KMS-11 (cell line): Measurements from ENCODE around the gene LCE3B.

ENCODE experiments used
- H2AFZ ChIP-seq: fragments of 200-600 bp; sonication (generic); 2 replicates; pipeline ENCODE4 v1.6.1; 2016; ENCODE audit warnings: antibody characterized with exemption, mixed run types, low read depth
- H3K27ac ChIP-seq: fragments of 200-600 bp; sonication (generic); 2 replicates; pipeline ENCODE4 v1.6.1; 2016; ENCODE audit warnings: mild to moderate bottlenecking, mixed run types
- H3K27me3 ChIP-seq: fragments of 200-600 bp; sonication (generic); 2 replicates; pipeline ENCODE4 v1.6.1; 2017; ENCODE audit warnings: mild to moderate bottlenecking, low read depth, mixed run types, moderate library complexity; ENCODE audit not compliant: insufficient read depth
- H3K36me3 ChIP-seq: fragments of 200-600 bp; sonication (generic); 2 replicates; pipeline ENCODE4 v1.6.1; 2017; ENCODE audit warnings: mild to moderate bottlenecking, mixed run types; ENCODE audit not compliant: insufficient read depth
- H3K4me1 ChIP-seq: fragments of 200-600 bp; sonication (generic); 2 replicates; pipeline ENCODE4 v1.6.1; 2016; ENCODE audit warnings: mild to moderate bottlenecking, low read depth, mixed run types; ENCODE audit not compliant: poor library complexity, severe bottlenecking
- H3K4me2 ChIP-seq: fragments of 200-600 bp; sonication (generic); 2 replicates; pipeline ENCODE4 v1.7.0; 2016; ENCODE audit warnings: mild to moderate bottlenecking, mixed run types
- H3K4me3 ChIP-seq: fragments of 200-600 bp; sonication (generic); IDR thresholded peaks from 2 replicates; pipeline ENCODE4 v1.6.1; 2017; ENCODE audit warnings: low read depth, low read length, mixed read lengths; ENCODE audit not compliant: insufficient read depth
- H3K79me2 ChIP-seq: fragments of 200-600 bp; sonication (generic); 2 replicates; pipeline ENCODE4 v1.6.1; 2016; ENCODE audit warnings: low read depth, mixed run types; ENCODE audit not compliant: insufficient read depth
- H3K9ac ChIP-seq: fragments of 200-600 bp; sonication (generic); 2 replicates; pipeline ENCODE4 v1.6.1; 2016; ENCODE audit warnings: mild to moderate bottlenecking, mixed run types
- H4K20me1 ChIP-seq: fragments of 200-600 bp; sonication (generic); 2 replicates; pipeline ENCODE4 v1.6.1; 2016; ENCODE audit warnings: mild to moderate bottlenecking, mixed run types; ENCODE audit not compliant: insufficient read depth
- TF ChIP-seq, protein P1 (sequence below): fragments of 200-600 bp; sonication (generic); conservative IDR thresholded peaks from 2 replicates; pipeline ENCODE4 v1.6.1; 2017; ENCODE audit warnings: low read depth, mild to moderate bottlenecking, antibody characterized with exemption, low read length, moderate library complexity, mixed read lengths

The LCE3B gene

DNA sequence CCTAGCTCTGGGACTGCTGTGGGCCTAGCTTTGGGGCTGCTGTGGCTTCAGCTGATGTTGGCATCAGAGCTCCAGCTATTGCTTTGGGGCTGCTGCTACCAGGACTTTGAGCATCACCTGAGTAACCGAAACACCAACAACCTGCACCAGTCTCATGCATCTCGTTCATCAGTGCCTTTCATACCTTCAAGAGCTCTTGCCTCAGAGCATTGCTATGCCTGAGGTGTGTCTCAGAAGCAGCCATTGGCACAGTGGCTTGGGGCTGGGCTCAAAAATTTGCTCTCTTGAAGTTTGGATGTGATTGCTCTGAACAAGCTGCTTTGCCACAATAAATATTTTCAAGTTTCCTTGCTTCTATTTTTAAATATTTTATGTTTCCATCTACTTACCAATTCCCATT, 42.8 kb downstream of the LCE3B start:
- no peak overlapping the region for H2AFZ ChIP-seq
- no peak overlapping the region for H3K4me2 ChIP-seq
- H3K27me3 ChIP-seq = no peaks in the 10 kb centered on the region
- no peaks in the 10 kb centered on the region for H3K79me2 ChIP-seq
- H4K20me1 ChIP-seq = no peaks in the 10 kb centered on the region
- H3K4me1 ChIP-seq = no peaks in the 10 kb centered on the region
- no peak overlapping the region for H3K9ac ChIP-seq
- no peak overlapping the region for H3K4me3 ChIP-seq
- no peaks in the 10 kb centered on the region for H3K36me3 ChIP-seq
- no peak overlapping the region for H3K27ac ChIP-seq
- TF ChIP-seq, protein P1, sequence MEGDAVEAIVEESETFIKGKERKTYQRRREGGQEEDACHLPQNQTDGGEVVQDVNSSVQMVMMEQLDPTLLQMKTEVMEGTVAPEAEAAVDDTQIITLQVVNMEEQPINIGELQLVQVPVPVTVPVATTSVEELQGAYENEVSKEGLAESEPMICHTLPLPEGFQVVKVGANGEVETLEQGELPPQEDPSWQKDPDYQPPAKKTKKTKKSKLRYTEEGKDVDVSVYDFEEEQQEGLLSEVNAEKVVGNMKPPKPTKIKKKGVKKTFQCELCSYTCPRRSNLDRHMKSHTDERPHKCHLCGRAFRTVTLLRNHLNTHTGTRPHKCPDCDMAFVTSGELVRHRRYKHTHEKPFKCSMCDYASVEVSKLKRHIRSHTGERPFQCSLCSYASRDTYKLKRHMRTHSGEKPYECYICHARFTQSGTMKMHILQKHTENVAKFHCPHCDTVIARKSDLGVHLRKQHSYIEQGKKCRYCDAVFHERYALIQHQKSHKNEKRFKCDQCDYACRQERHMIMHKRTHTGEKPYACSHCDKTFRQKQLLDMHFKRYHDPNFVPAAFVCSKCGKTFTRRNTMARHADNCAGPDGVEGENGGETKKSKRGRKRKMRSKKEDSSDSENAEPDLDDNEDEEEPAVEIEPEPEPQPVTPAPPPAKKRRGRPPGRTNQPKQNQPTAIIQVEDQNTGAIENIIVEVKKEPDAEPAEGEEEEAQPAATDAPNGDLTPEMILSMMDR = no peak

DNA sequence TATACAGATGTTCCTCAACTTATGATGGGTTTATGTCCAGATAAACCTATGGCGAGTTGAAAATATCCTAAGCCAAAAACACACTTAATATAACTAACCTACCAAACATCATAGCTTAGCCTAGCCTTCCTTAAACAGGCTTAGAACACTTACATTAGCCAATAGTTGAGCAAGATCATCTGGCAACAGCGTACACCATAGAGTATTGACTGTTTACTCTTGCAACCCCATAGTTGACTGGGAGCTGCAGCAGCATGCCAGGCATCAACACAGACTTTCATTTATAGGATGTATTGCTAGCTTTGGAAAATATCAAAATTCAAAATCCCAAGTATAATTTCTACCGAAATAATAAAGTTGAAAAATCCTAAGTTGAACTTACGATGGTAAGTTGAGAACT, 44.1 kb downstream of the LCE3B start:
- Histone ChIP-seq H3K4me2 (no peak overlapping the region), H2AFZ (no peak overlapping the region), H3K9ac (no peak overlapping the region), H3K36me3 (no peaks in the 10 kb centered on the region), H3K79me2 (no peaks in the 10 kb centered on the region), H3K27ac (no peak overlapping the region), H3K4me1 (no peaks in the 10 kb centered on the region), H4K20me1 (no peaks in the 10 kb centered on the region), H3K4me3 (no peak overlapping the region), H3K27me3 (no peaks in the 10 kb centered on the region)
- TF ChIP-seq, protein P1 = no peak

DNA sequence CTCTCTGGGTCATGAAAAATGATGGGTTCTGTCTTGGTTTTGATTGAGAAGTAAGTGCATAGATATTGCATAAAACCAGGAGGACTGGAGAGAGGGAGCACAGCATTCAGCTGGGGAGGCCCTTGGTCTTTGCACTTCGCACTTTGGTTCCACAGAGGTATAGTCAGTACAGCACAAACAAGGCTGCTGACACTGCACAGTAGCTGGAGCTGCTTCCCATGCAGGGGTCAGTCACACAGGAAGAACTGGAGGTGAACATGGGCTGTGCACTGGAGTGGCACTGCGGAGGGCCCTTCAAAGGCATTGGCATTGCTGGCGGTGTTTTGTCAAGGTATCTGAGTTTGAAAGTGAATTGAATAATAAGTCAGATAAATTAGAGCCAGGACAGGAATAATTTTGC, 45.0 kb downstream of the LCE3B start:
- Histone ChIP-seq H3K4me2 (no peak overlapping the region), H3K27me3 (no peaks in the 10 kb centered on the region), H4K20me1 (no peaks in the 10 kb centered on the region), H3K4me3 (no peak overlapping the region), H3K79me2 (no peaks in the 10 kb centered on the region), H3K9ac (no peak overlapping the region), H3K4me1 (no peaks in the 10 kb centered on the region), H3K27ac (no peak overlapping the region), H2AFZ (no peak overlapping the region), H3K36me3 (no peaks in the 10 kb centered on the region)
- TF ChIP-seq, protein P1 = no peak

DNA sequence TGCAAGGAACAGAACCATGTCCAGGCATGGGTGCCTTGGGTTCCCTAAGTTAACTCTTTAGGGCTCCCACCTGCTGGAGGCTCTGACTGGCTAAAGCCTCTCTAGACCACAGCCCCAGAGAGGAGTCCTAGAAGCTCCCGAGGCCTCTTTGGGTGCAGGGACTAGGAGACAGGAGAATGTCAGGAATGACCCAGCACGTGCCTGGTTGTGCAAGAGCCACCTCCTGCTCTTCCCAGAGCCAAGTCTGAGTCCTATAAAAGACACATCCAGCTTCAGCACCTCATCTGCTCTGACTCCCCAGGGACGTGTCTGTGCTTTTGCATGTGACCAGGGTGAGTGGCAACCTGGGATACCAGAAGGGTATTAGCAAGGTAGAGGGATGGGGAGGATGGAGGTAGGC, 49.5 kb downstream of the LCE3B start, which contains the start of gene LCE2D:
Gene LCE2D, plus strand, starts transcription at position 283 of the 400 bp plus-strand sequence. CDS start 726 bp downstream, outside the sequence.
- Histone ChIP-seq H3K36me3 (no peaks in the 10 kb centered on the region), H3K9ac (no peak within 1 kb of the TSS), H3K4me2 (no peak within 1 kb of the TSS), H2AFZ (no peak within 1 kb of the TSS), H3K4me1 (no peaks in the 10 kb centered on the region), H3K79me2 (no peaks in the 10 kb centered on the region), H4K20me1 (no peaks in the 10 kb centered on the region), H3K27ac (no peak within 1 kb of the TSS), H3K27me3 (no peaks in the 10 kb centered on the region), H3K4me3 (no peak within 1 kb of the TSS)
- TF ChIP-seq, protein P1 = no peak
